ENCODE measurements around the gene STAT5B.

DNA sequence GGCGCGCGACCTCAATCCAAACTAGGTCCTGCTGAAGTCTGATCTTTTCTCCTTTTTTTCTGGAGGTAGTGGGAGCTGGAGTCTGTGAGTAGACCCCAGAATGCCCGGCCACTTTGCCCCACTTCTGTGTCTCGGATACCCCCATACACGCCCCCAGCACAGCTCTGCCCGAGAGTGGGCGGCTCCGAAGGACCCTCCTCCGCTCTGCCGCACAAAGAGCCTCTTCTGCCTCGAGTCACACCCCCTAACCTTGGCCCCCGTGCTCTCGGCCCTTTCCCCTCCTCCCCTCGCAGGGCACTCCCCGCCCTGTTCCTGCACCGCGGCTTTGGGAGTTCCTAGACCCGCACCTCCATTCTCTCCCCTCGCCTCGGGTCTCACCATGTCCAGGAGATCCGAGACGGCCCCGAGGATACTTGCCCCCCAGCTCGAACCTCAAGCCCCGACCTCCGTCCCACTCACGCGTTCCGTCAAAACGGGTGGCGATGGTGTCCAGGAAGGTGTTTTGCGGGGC lies 95.7 kb downstream of the STAT5B start:
- TF ChIP-seq, protein P1, sequence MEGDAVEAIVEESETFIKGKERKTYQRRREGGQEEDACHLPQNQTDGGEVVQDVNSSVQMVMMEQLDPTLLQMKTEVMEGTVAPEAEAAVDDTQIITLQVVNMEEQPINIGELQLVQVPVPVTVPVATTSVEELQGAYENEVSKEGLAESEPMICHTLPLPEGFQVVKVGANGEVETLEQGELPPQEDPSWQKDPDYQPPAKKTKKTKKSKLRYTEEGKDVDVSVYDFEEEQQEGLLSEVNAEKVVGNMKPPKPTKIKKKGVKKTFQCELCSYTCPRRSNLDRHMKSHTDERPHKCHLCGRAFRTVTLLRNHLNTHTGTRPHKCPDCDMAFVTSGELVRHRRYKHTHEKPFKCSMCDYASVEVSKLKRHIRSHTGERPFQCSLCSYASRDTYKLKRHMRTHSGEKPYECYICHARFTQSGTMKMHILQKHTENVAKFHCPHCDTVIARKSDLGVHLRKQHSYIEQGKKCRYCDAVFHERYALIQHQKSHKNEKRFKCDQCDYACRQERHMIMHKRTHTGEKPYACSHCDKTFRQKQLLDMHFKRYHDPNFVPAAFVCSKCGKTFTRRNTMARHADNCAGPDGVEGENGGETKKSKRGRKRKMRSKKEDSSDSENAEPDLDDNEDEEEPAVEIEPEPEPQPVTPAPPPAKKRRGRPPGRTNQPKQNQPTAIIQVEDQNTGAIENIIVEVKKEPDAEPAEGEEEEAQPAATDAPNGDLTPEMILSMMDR (IDR thresholded peaks at IDR 0.05), result no peak
- no peak for TF ChIP-seq POLR2A (IDR thresholded peaks at IDR 0.05)
